Activated naive CD4-positive, alpha-beta T cell treated with anti-CD3 and anti-CD28 coated beads for 36 hours (primary cell): ENCODE measurements around the gene LRRC4C. TPM values are rescaled to one million over a fixed set of nuclear protein-coding genes. Genes with fewer than 3 reads are reported as not detected.

Experiments
- CTCF ChIA-PET: fragments of 350-600 bp; sonication (Branson Sonifier 250); formaldehyde crosslinking; loops from one replicate; lab custom pipeline; 2021; ENCODE audit warnings: antibody characterized with exemption; lab: Charles Lee
- DNase-seq: peaks from one replicate; pipeline ENCODE4 v3.0.0-alpha.2; 2020
- H3K27ac Mint-ChIP-seq: one replicate; pipeline ENCODE4 v1.8.0; 2021; ENCODE audit warnings: mild to moderate bottlenecking, mixed read lengths
- H3K27me3 Mint-ChIP-seq: one replicate; pipeline ENCODE4 v1.8.0; 2021; ENCODE audit warnings: low read depth, mixed read lengths
- H3K36me3 Mint-ChIP-seq: one replicate; pipeline ENCODE4 v1.8.0; 2021; ENCODE audit warnings: low read depth, mixed read lengths
- H3K4me1 Mint-ChIP-seq: one replicate; pipeline ENCODE4 v1.8.0; 2021; ENCODE audit warnings: low read depth, mixed read lengths
- H3K4me3 Mint-ChIP-seq: one replicate; pipeline ENCODE4 v1.8.0; 2021; ENCODE audit warnings: mild to moderate bottlenecking, moderate library complexity, mixed read lengths
- H3K9me3 Mint-ChIP-seq: one replicate; pipeline ENCODE4 v1.8.0; 2021; ENCODE audit warnings: mixed read lengths
- intact Hi-C: fragments of 100-400 bp; cut with micrococcal nuclease; formaldehyde crosslinking; loops from one replicate; pipeline ENCODE4 v1.15.1; 2023
- total RNA-seq, 2 experiments: library from RNA; stranded (reverse); gene quantifications; one replicate each; pipeline ENCODE4 v1.2.3, GENCODE V29; 2021

LRRC4C gene
- total RNA-seq, 2 experiments from 2014 or later = not detected

DNA sequence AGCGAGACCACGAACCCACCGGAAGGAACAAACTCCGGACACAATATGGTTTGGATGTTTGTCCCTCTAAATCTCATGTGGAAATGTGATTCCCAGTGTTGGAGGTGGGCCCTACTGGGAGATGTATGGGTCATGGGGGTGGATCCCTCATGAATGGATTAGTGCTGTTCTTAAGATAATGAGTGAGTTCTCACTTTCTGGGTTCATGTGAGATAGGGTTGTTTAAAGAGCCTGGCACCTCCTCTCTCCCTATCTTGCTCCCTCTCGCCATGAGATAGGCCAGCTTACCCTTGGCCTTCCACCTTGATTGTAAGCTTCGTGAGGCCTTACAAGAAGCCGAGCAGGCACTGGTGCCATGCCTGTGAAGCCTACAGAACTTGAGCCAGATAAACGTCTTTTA lies 184.6 kb downstream of the LRRC4C start:
- CTCF ChIA-PET = no interaction called here
- Mint-ChIP-seq H3K4me3 (no peak overlapping the region), H3K36me3 (no peaks in the 10 kb centered on the region), H3K9me3 (peaks cover 11% of the 10 kb centered on the region), H3K4me1 (no peaks in the 10 kb centered on the region), H3K27me3 (no peaks in the 10 kb centered on the region), H3K27ac (no peak overlapping the region)
- intact Hi-C loops = no loop called here
- DNase-seq = no peak

GRCh38 chr11:41273908-41274307 lies 185.5 kb downstream of the LRRC4C start:
- no peak overlapping the region for H3K4me3 Mint-ChIP-seq
- peaks cover 11% of the 10 kb centered on the region for H3K9me3 Mint-ChIP-seq
- H3K27me3 Mint-ChIP-seq = no peaks in the 10 kb centered on the region
- intact Hi-C loops = no loop called here
- CTCF ChIA-PET = no interaction called here
- no peak overlapping the region for H3K27ac Mint-ChIP-seq
- H3K4me1 Mint-ChIP-seq = no peaks in the 10 kb centered on the region
- H3K36me3 Mint-ChIP-seq = no peaks in the 10 kb centered on the region
- DNase-seq = no peak

- no peak for DNase-seq
- Mint-ChIP-seq H3K36me3 (no peaks in the 10 kb centered on the region), H3K9me3 (peaks cover 11% of the 10 kb centered on the region), H3K27me3 (no peaks in the 10 kb centered on the region), H3K4me1 (no peaks in the 10 kb centered on the region), H3K4me3 (no peak overlapping the region), H3K27ac (no peak overlapping the region)
- CTCF ChIA-PET = no interaction called here
- intact Hi-C loops = no loop called here
Measured at GRCh38 chr11:41267451-41267850, 192.0 kb downstream of the LRRC4C start.

DNA sequence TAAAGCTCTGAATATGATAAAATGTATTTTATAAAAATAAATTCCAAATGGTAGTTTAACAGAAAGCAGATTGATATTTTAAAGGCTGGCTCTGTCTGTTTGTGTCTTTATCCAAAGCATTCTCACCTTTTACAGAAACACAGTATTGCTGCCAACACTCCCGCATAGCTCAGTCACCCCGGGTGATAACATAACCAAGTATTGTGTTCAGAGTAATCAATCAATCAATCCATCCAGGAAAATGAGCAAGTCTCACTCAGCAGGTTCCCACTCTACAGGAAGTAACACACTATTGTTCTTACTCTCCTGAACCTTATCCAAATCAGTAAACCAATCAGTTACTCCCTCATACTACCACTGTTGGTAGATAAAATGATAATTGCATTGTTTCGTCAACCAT lies 203.4 kb downstream of the LRRC4C start:
- intact Hi-C loops = no loop called here
- Mint-ChIP-seq H3K4me1 (no peaks in the 10 kb centered on the region), H3K4me3 (no peak overlapping the region), H3K36me3 (no peaks in the 10 kb centered on the region), H3K9me3 (peaks cover 6% of the 10 kb centered on the region), H3K27me3 (no peaks in the 10 kb centered on the region), H3K27ac (no peak overlapping the region)
- CTCF ChIA-PET = no interaction called here
- DNase-seq = no peak

DNA sequence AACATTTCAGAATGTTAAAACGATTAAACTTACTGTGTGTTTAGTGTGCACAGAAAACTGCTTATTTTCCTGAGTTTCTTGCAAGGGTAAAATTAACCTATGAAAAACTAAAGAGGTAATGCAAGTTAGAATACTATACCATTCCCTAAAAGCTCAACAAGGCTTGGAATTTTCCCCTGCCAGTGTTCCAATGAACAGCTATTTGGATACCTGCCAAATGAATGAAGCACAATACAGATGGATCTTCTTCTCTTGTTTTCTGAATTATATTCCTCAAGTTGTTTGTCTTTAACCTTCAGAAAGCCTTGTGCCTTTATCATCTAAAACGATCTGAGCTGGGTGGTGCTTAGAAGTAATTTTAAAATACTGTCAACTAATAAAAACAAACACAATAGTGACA lies 204.5 kb downstream of the LRRC4C start:
- H3K27me3 Mint-ChIP-seq = no peaks in the 10 kb centered on the region
- H3K4me3 Mint-ChIP-seq = no peak overlapping the region
- CTCF ChIA-PET = no interaction called here
- no peaks in the 10 kb centered on the region for H3K36me3 Mint-ChIP-seq
- peaks cover 6% of the 10 kb centered on the region for H3K9me3 Mint-ChIP-seq
- intact Hi-C loops = no loop called here
- DNase-seq = no peak
- H3K4me1 Mint-ChIP-seq = no peaks in the 10 kb centered on the region
- H3K27ac Mint-ChIP-seq = no peak overlapping the region

- DNase-seq = no peak
- intact Hi-C loops = no loop called here
- H3K36me3 Mint-ChIP-seq = no peaks in the 10 kb centered on the region
- H3K4me3 Mint-ChIP-seq = no peak overlapping the region
- H3K9me3 Mint-ChIP-seq = peaks cover 11% of the 10 kb centered on the region
- H3K27me3 Mint-ChIP-seq = no peaks in the 10 kb centered on the region
- no peak overlapping the region for H3K27ac Mint-ChIP-seq
- H3K4me1 Mint-ChIP-seq = no peaks in the 10 kb centered on the region
- CTCF ChIA-PET = no interaction called here
Measured at GRCh38 chr11:41250408-41250935, 209.0 kb downstream of the LRRC4C start.

DNA sequence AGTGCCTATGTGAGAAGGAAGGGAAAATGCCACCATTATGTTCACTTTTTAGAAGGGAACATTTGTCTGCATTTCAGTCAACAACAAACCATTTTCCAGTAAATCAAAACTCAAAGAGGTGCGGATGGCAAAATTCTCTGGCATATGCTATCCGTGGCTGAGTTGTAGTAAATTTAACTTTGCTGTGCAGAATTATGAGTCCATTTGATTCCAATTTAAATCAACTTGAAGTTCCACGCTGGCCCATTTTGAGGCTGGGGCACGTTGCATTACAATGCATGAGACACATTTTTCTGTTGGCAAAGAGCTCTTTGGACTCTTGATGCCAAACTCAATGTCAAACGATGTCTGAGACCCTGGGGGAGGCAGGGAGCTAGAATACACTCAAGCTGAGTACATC lies 211.8 kb downstream of the LRRC4C start:
- H3K4me3 Mint-ChIP-seq = no peak overlapping the region
- peaks cover 9% of the 10 kb centered on the region for H3K9me3 Mint-ChIP-seq
- CTCF ChIA-PET = interaction anchor here (0.6 to 1.1 kb wide), 2 partner anchors 108 to 419 kb away, joined by 3 to 5 read pairs; no protein-coding TSS in a partner anchor
- intact Hi-C loops = no loop called here
- no peaks in the 10 kb centered on the region for H3K36me3 Mint-ChIP-seq
- H3K27me3 Mint-ChIP-seq = no peaks in the 10 kb centered on the region
- H3K27ac Mint-ChIP-seq = no peak overlapping the region
- H3K4me1 Mint-ChIP-seq = no peaks in the 10 kb centered on the region
- DNase-seq = no peak

DNA sequence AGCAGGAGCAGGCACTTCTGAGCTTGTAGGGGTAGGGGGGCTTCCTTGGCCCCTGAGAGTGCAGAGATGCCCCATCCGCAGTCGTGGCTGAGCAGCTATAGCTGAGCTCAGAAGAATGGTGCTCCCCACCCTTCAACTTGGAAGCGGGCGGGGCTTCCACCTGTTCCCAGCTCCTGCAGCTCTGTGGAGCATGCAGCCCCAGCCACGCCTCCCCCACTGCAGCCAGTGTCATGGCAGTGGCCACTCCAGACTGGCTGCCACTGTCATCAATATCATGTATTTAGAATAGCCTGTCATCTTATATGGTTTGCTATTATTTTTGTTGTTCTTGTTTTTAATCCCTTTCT lies 213.1 kb downstream of the LRRC4C start:
- H3K27me3 Mint-ChIP-seq = no peaks in the 10 kb centered on the region
- no peak overlapping the region for H3K4me3 Mint-ChIP-seq
- DNase-seq = no peak
- H3K36me3 Mint-ChIP-seq = no peaks in the 10 kb centered on the region
- intact Hi-C loops = no loop called here
- H3K27ac Mint-ChIP-seq = no peak overlapping the region
- peaks cover 8% of the 10 kb centered on the region for H3K9me3 Mint-ChIP-seq
- CTCF ChIA-PET = interaction anchor here (0.6 kb wide), 1 partner anchor 772 kb away, joined by 3 read pairs; no protein-coding TSS in a partner anchor
- no peaks in the 10 kb centered on the region for H3K4me1 Mint-ChIP-seq

GRCh38 chr11:41245704-41246398 lies 213.6 kb downstream of the LRRC4C start:
- CTCF ChIA-PET = no interaction called here
- no peaks in the 10 kb centered on the region for H3K4me1 Mint-ChIP-seq
- no peak for DNase-seq
- no peaks in the 10 kb centered on the region for H3K27me3 Mint-ChIP-seq
- no peak overlapping the region for H3K4me3 Mint-ChIP-seq
- no peak overlapping the region for H3K27ac Mint-ChIP-seq
- no peaks in the 10 kb centered on the region for H3K36me3 Mint-ChIP-seq
- intact Hi-C loops = no loop called here
- H3K9me3 Mint-ChIP-seq = peaks cover 8% of the 10 kb centered on the region

DNA sequence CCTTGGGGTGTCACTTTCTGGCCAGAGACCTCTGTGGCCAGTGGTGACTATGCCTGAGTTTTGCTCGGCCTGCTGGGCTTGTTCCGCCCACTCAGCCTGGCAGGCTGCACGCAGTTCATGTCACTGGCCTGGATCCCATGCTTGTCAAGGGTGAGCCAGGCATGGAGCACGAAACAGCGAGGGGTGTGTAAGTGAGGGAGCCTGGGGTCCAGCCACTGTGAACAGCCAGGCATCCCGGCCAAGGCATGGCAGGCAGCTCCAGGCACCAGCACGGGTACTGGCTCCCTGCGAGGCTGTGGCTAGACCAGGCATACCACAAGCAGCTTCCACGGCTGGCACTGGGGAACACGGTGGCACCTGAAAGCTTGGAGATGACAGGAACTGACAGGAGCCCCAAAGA lies 214.3 kb downstream of the LRRC4C start:
- Mint-ChIP-seq H3K4me3 (no peak overlapping the region), H3K27me3 (no peaks in the 10 kb centered on the region), H3K36me3 (peaks cover 2% of the 10 kb centered on the region), H3K9me3 (peaks cover 8% of the 10 kb centered on the region), H3K4me1 (no peaks in the 10 kb centered on the region), H3K27ac (no peak overlapping the region)
- CTCF ChIA-PET = no interaction called here
- no peak for DNase-seq
- intact Hi-C loops = no loop called here

DNA sequence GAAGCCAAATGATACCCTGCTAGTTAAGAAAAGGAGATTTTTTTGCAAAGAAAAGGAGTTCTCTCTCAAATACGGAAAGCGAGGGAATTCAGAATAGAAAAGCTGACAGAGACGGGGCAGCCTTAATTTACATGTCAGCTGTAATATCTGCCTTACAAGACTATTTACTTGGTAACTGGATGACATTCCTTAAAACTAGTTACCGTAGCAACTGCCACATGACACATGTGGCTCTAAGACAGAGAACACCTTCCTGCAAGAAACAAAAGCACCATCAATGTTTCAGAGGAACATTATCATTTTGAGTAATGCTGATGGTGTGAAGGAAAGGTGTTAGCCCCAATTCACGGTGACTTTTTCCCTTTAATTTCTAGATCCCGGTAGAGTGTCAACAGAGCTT lies 222.1 kb downstream of the LRRC4C start:
- Mint-ChIP-seq H3K27me3 (no peaks in the 10 kb centered on the region), H3K27ac (no peak overlapping the region), H3K36me3 (peaks cover 2% of the 10 kb centered on the region), H3K9me3 (peaks cover 12% of the 10 kb centered on the region), H3K4me3 (no peak overlapping the region), H3K4me1 (no peaks in the 10 kb centered on the region)
- DNase-seq = no peak
- intact Hi-C loops = no loop called here
- CTCF ChIA-PET = no interaction called here

- no peak for DNase-seq
- Mint-ChIP-seq H3K4me1 (no peaks in the 10 kb centered on the region), H3K27ac (no peak overlapping the region), H3K4me3 (no peak overlapping the region), H3K36me3 (peaks cover 2% of the 10 kb centered on the region), H3K9me3 (peaks cover 14% of the 10 kb centered on the region), H3K27me3 (no peaks in the 10 kb centered on the region)
- intact Hi-C loops = no loop called here
- CTCF ChIA-PET = no interaction called here
Measured at GRCh38 chr11:41235668-41236067, 223.8 kb downstream of the LRRC4C start.

DNA sequence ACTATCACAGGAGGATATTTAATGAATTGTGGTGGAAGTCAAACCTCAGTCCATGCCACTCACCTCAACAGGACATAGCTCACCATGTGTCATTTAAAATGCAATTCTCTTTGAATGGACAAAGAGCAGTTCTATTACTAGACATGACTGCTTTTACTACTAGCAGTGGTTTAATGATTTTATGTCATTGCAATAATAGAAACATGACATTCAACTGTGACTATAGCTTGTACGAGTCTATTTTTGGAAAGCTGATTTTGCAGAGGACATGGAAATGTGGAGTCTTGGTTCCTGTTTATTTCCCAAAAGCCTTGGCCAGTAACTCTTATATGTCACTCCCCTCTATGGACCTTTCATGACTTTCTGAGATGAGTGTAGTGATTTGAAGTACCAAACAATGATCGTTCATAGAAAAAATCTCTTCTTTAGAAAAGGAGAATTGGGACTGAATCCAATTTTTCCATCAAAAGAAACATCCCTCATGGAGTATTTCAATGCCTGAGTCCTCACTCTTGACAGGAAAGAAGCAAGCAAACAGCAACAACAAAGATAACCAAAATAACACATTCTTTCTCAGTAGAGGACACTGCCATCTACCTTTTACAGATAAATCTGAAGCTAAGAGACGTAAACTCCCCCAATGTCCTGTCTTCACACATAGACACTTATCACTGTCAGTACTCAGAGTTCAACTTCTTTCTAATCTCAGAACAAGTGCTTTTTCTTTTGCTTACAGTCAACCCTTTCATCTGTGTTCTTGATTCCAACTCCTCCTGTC lies 233.4 kb downstream of the LRRC4C start:
- no peaks in the 10 kb centered on the region for H3K36me3 Mint-ChIP-seq
- no peaks in the 10 kb centered on the region for H3K4me1 Mint-ChIP-seq
- no peaks in the 10 kb centered on the region for H3K27me3 Mint-ChIP-seq
- intact Hi-C loops = no loop called here
- H3K27ac Mint-ChIP-seq = no peak overlapping the region
- DNase-seq = no peak
- CTCF ChIA-PET = no interaction called here
- H3K9me3 Mint-ChIP-seq = peaks cover 17% of the 10 kb centered on the region
- H3K4me3 Mint-ChIP-seq = no peak overlapping the region
